Measurements from ENCODE around the gene SLC24A4. TPM values are rescaled to one million over a fixed set of nuclear protein-coding genes. Genes with fewer than 3 reads are reported as not detected.

The SLC24A4 gene
- polyA plus RNA-seq, 1 donor (not counting 4 experiments of a cell fraction or from before 2014, with no cell fraction given) = 0.10 TPM

DNA sequence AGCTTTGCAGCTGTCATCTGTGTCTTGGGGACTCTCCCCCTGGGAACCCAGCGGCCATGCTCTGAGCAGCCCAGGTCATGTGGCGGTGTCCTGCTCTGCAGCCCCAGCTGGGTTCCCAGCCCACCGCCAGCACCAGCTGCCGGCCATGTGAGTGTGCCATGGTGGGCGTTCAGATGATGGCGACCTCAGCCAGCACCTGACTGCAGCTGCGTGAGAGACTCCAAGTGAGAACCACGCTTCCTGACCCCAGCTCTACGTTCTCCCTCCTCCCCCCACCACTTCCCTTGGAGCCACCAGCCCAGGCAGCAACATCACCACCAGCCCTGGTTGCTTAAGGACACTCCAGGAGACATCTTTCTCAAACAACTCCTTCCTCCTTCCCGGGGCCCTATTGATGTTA lies 68.8 kb downstream of the SLC24A4 start:
- dilution Hi-C loops (cut with MboI; ENCODE audit: extremely low pct_ligation_motif_present, low sequenced_read_pairs) = no loop called here

GRCh38 chr14:92392711-92393110 lies 69.7 kb downstream of the SLC24A4 start:
- no peaks in the 10 kb centered on the region for H3K36me3 ChIP-seq (ENCODE audit: control insufficient read depth in 2 of 2, extremely low read depth in 1 of 2, insufficient read depth in 2 of 2, low read length in 2 of 2)
- dilution Hi-C loops (cut with MboI; ENCODE audit: extremely low pct_ligation_motif_present, low sequenced_read_pairs) = no loop called here
- peaks cover 5% of the 10 kb centered on the region for H3K4me1 ChIP-seq (ENCODE audit: control insufficient read depth, extremely low read depth, insufficient read depth, low read length)
- DNase-seq (ENCODE audit: low read depth, low spot score) (no peak), FAIRE-seq (no peak)
- H3K4me3 ChIP-seq (ENCODE audit: control insufficient read depth in 2 of 3, extremely low read depth in 1 of 3, insufficient read depth in 2 of 3, low read depth in 1 of 3, low read length in 3 of 3) = no peak overlapping the region
- H3K9me1 ChIP-seq (ENCODE audit: control insufficient read depth, extremely low read depth, insufficient read depth, low read length) = no peaks in the 10 kb centered on the region
- H3K4me2 ChIP-seq (ENCODE audit: control insufficient read depth, extremely low read depth, insufficient read depth, low read depth, low read length) = no peak overlapping the region
- H3K27me3 ChIP-seq (ENCODE audit: control insufficient read depth, extremely low read depth, insufficient read depth, low read length) = no peaks in the 10 kb centered on the region
- no peak overlapping the region for H3K9ac ChIP-seq (ENCODE audit: control insufficient read depth, extremely low read depth, insufficient read depth, low read length)
- H3K9me3 ChIP-seq (ENCODE audit: control insufficient read depth, low read depth, low read length) = no peaks in the 10 kb centered on the region
- TF ChIP-seq EZH2 (IDR thresholded peaks at IDR 0.05; ENCODE audit: low read length) = no peak
- TF ChIP-seq CTCF (optimal IDR thresholded peaks at IDR 0.05 in 1 of 3, IDR thresholded peaks at IDR 0.05 in 1 of 3, conservative IDR thresholded peaks at IDR 0.05 in 1 of 3; ENCODE audit: extremely low read depth in 1 of 3, insufficient read depth in 2 of 3, low read length in 3 of 3) = no peak
- H3K79me2 ChIP-seq (ENCODE audit: control insufficient read depth, insufficient read depth, low read length) = no peaks in the 10 kb centered on the region
- H3K27ac ChIP-seq (ENCODE audit: control insufficient read depth, insufficient read depth, low read length) = no peak overlapping the region
- H4K20me1 ChIP-seq (ENCODE audit: control insufficient read depth, extremely low read depth, insufficient read depth, low read length) = no peaks in the 10 kb centered on the region
- no peak overlapping the region for H2AFZ ChIP-seq (ENCODE audit: control insufficient read depth, low read length)

More for the DNA sequence above, 68.8 kb downstream of the SLC24A4 start:
- Histone ChIP-seq H3K27me3 (ENCODE audit: control insufficient read depth, extremely low read depth, insufficient read depth, low read length) (no peaks in the 10 kb centered on the region), H3K9ac (ENCODE audit: control insufficient read depth, extremely low read depth, insufficient read depth, low read length) (no peak overlapping the region), H3K36me3 (ENCODE audit: control insufficient read depth in 2 of 2, extremely low read depth in 1 of 2, insufficient read depth in 2 of 2, low read length in 2 of 2) (no peaks in the 10 kb centered on the region), H2AFZ (ENCODE audit: control insufficient read depth, low read length) (no peak overlapping the region), H3K4me3 (ENCODE audit: control insufficient read depth in 2 of 3, extremely low read depth in 1 of 3, insufficient read depth in 2 of 3, low read depth in 1 of 3, low read length in 3 of 3) (no peak overlapping the region), H3K4me2 (ENCODE audit: control insufficient read depth, extremely low read depth, insufficient read depth, low read depth, low read length) (no peak overlapping the region), H3K79me2 (ENCODE audit: control insufficient read depth, insufficient read depth, low read length) (no peaks in the 10 kb centered on the region), H3K4me1 (ENCODE audit: control insufficient read depth, extremely low read depth, insufficient read depth, low read length) (no peaks in the 10 kb centered on the region), H3K9me3 (ENCODE audit: control insufficient read depth, low read depth, low read length) (no peaks in the 10 kb centered on the region), H4K20me1 (ENCODE audit: control insufficient read depth, extremely low read depth, insufficient read depth, low read length) (no peaks in the 10 kb centered on the region), H3K9me1 (ENCODE audit: control insufficient read depth, extremely low read depth, insufficient read depth, low read length) (no peaks in the 10 kb centered on the region), H3K27ac (ENCODE audit: control insufficient read depth, insufficient read depth, low read length) (no peak overlapping the region)
- no peak for DNase-seq (ENCODE audit: low read depth, low spot score)
- no peak for FAIRE-seq
- no peak for TF ChIP-seq CTCF (optimal IDR thresholded peaks at IDR 0.05 in 1 of 3, IDR thresholded peaks at IDR 0.05 in 1 of 3, conservative IDR thresholded peaks at IDR 0.05 in 1 of 3; ENCODE audit: extremely low read depth in 1 of 3, insufficient read depth in 2 of 3, low read length in 3 of 3)
- no peak for TF ChIP-seq EZH2 (IDR thresholded peaks at IDR 0.05; ENCODE audit: low read length)
